Activated CD4-positive, alpha-beta T cell treated with anti-CD3 and anti-CD28 coated beads, Interleukin-2, amount 10 ng/mL, durations not matched to agents 7 days and 5 days (primary cell): Measurements from ENCODE around the gene PIMREG. TPM values are rescaled to one million over a fixed set of nuclear protein-coding genes. Genes with fewer than 3 reads are reported as not detected.

Experiments used
- CTCF ChIA-PET: fragments of 350-600 bp; sonication (Branson Sonifier 250); formaldehyde crosslinking; loops from one replicate; lab custom pipeline; 2021; ENCODE audit warnings: antibody characterized with exemption; lab: Charles Lee
- POLR2A ChIA-PET: fragments of 350-600 bp; sonication (Branson Sonifier 250); formaldehyde crosslinking; loops from one replicate; lab custom pipeline; 2021; ENCODE audit warnings: antibody characterized with exemption; lab: Charles Lee
- DNase-seq: peaks from one replicate; pipeline ENCODE4 v3.0.0-alpha.2; 2020
- H3K27ac Mint-ChIP-seq: one replicate; pipeline ENCODE4 v1.8.0; 2021; ENCODE audit warnings: mild to moderate bottlenecking, moderate library complexity, mixed read lengths
- H3K27me3 Mint-ChIP-seq: one replicate; pipeline ENCODE4 v1.8.0; 2021; ENCODE audit warnings: mixed read lengths
- H3K36me3 Mint-ChIP-seq: one replicate; pipeline ENCODE4 v1.8.0; 2021; ENCODE audit warnings: low read depth, mixed read lengths
- H3K4me1 Mint-ChIP-seq: one replicate; pipeline ENCODE4 v1.8.0; 2021; ENCODE audit warnings: mixed read lengths
- H3K4me3 Mint-ChIP-seq: one replicate; pipeline ENCODE4 v1.8.0; 2021; ENCODE audit warnings: mild to moderate bottlenecking, moderate library complexity, mixed read lengths
- H3K9me3 Mint-ChIP-seq: one replicate; pipeline ENCODE4 v1.8.0; 2021; ENCODE audit warnings: mixed read lengths
- total RNA-seq, 2 experiments: library from RNA; stranded (reverse); gene quantifications; one replicate each; pipeline ENCODE4 v1.2.3, GENCODE V29; 2021

PIMREG gene, protein sequence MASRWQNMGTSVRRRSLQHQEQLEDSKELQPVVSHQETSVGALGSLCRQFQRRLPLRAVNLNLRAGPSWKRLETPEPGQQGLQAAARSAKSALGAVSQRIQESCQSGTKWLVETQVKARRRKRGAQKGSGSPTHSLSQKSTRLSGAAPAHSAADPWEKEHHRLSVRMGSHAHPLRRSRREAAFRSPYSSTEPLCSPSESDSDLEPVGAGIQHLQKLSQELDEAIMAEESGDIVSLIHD
- 10 to 100 TPM; 16.4 to 22.0 TPM for total RNA-seq

- H3K27me3 Mint-ChIP-seq = peaks cover 28% of the 10 kb centered on the region
- peaks cover 2% of the 10 kb centered on the region for H3K9me3 Mint-ChIP-seq
- POLR2A ChIA-PET = no interaction called here
- peak within 1 kb of the TSS; percentile 86 for H3K27ac Mint-ChIP-seq
- H3K4me1 Mint-ChIP-seq = peaks cover 13% of the 10 kb centered on the region
- peak within 1 kb of the TSS; percentile 91 for H3K4me3 Mint-ChIP-seq
- DNase-seq = peak; percentile 94
- H3K36me3 Mint-ChIP-seq = peaks cover 5% of the 10 kb centered on the region
- CTCF ChIA-PET = interaction anchor here (1.2 kb wide), 1 partner anchor 10 kb away, joined by 3 read pairs; no protein-coding TSS in a partner anchor
These were observed at the start of gene PIMREG for GRCh38 chr17:6443692-6444570. Gene PIMREG (plus strand): TSS chr17:6444455. CDS start chr17:6445111, 656 bp downstream.

- H3K27me3 Mint-ChIP-seq = peaks cover 6% of the 10 kb centered on the region
- H3K4me1 Mint-ChIP-seq = no peaks in the 10 kb centered on the region
- POLR2A ChIA-PET = no interaction called here
- H3K9me3 Mint-ChIP-seq = no peaks in the 10 kb centered on the region
- CTCF ChIA-PET = no interaction called here
- DNase-seq = no peak
- no peak overlapping the region for H3K4me3 Mint-ChIP-seq
- H3K36me3 Mint-ChIP-seq = no peaks in the 10 kb centered on the region
- no peak overlapping the region for H3K27ac Mint-ChIP-seq
These were observed 45.3 kb upstream of the PIMREG start for GRCh38 chr17:6398955-6399354.

DNA sequence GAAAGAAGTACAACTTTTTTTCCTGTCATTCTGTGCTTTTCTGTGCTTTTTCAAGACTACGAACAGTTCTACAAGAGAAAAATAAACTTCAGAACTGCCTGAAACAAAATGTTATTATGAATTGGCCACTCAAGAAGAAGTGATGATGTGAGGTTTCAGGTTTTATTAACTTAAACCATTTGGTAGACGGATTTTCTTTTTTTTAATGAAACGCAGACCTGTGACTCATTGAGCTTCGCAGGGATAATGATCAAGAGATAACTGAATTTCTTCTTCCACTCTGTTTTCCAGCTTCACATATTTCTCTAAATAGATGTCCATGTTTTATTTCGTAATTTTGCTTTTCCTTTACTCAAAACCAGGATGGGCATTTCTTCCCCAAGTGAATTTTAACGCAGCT lies 42.0 kb upstream of the PIMREG start:
- Mint-ChIP-seq H3K27me3 (peaks cover 6% of the 10 kb centered on the region), H3K4me1 (no peaks in the 10 kb centered on the region), H3K9me3 (no peaks in the 10 kb centered on the region), H3K4me3 (no peak overlapping the region), H3K36me3 (no peaks in the 10 kb centered on the region), H3K27ac (no peak overlapping the region)
- no peak for DNase-seq
- ChIA-PET POLR2A (no interaction called here), CTCF (no interaction called here)

- ChIA-PET POLR2A (no interaction called here), CTCF (no interaction called here)
- DNase-seq = no peak
- Mint-ChIP-seq H3K27ac (no peak overlapping the region), H3K4me1 (no peaks in the 10 kb centered on the region), H3K9me3 (no peaks in the 10 kb centered on the region), H3K36me3 (no peaks in the 10 kb centered on the region), H3K27me3 (no peaks in the 10 kb centered on the region), H3K4me3 (no peak overlapping the region)
These were observed 36.0 kb upstream of the PIMREG start for GRCh38 chr17:6408276-6408675.

GRCh38 chr17:6408735-6409134 lies 35.5 kb upstream of the PIMREG start:
- no peak for DNase-seq
- Mint-ChIP-seq H3K36me3 (no peaks in the 10 kb centered on the region), H3K9me3 (no peaks in the 10 kb centered on the region), H3K27ac (no peak overlapping the region), H3K27me3 (no peaks in the 10 kb centered on the region), H3K4me1 (no peaks in the 10 kb centered on the region), H3K4me3 (no peak overlapping the region)
- ChIA-PET POLR2A (no interaction called here), CTCF (no interaction called here)

DNA sequence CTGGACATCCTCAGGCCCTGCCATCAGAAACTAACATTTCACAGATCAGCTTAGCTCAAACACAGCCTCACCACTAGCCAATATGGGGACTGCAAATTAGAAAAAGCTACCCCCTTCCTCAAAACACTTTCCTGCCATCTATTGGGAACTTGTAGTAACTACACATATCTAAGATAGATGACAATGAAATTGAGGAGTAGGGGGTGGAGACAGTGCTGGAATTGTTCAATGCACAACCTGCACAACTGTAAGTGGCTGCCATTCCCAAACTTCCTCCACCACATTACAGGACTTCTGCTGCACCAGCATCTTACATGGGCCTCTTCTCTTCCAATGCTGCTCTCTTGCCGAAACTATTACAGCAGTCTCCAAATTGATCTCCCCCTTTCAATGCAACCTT lies 31.2 kb upstream of the PIMREG start:
- H3K4me1 Mint-ChIP-seq = no peaks in the 10 kb centered on the region
- no peaks in the 10 kb centered on the region for H3K9me3 Mint-ChIP-seq
- no peak for DNase-seq
- no peak overlapping the region for H3K4me3 Mint-ChIP-seq
- no peak overlapping the region for H3K27ac Mint-ChIP-seq
- ChIA-PET POLR2A (no interaction called here), CTCF (interaction anchor here (1.1 kb wide), 1 partner anchor 826 kb away, joined by 3 read pairs; no protein-coding TSS in a partner anchor)
- H3K36me3 Mint-ChIP-seq = no peaks in the 10 kb centered on the region
- peaks cover 3% of the 10 kb centered on the region for H3K27me3 Mint-ChIP-seq

DNA sequence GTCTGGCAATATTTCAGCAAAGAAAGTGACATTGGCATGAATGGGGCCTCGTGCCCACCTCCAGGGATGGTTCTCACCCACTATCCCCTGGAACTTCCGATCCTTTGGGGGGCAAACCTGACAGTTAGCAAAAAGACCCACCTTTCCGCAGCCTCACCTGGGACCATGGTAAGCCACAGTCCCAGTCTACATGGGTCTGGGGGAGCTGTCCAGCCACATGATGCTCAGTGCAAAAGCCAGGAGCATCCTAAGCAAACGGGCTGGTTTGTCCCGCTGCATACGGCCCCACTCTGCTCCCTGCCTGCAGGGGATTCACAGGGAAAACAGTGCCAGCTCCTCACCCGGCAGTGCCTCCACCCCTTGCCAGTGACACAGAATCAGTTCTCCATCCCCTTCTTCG lies 28.6 kb upstream of the PIMREG start:
- ChIA-PET CTCF (no interaction called here), POLR2A (no interaction called here)
- Mint-ChIP-seq H3K27me3 (peaks cover 11% of the 10 kb centered on the region), H3K4me1 (no peaks in the 10 kb centered on the region), H3K36me3 (no peaks in the 10 kb centered on the region), H3K4me3 (no peak overlapping the region), H3K27ac (no peak overlapping the region), H3K9me3 (no peaks in the 10 kb centered on the region)
- DNase-seq = no peak

- peaks cover 5% of the 10 kb centered on the region for H3K4me1 Mint-ChIP-seq
- H3K9me3 Mint-ChIP-seq = no peaks in the 10 kb centered on the region
- POLR2A ChIA-PET = interaction anchor here (0.6 kb wide), 1 partner anchor 712 kb away, joined by 4 read pairs; no protein-coding TSS in a partner anchor
- CTCF ChIA-PET = no interaction called here
- no peak for DNase-seq
- peaks cover 39% of the 10 kb centered on the region for H3K27me3 Mint-ChIP-seq
- no peak overlapping the region for H3K4me3 Mint-ChIP-seq
- H3K27ac Mint-ChIP-seq = no peak overlapping the region
- H3K36me3 Mint-ChIP-seq = no peaks in the 10 kb centered on the region
These were observed 24.0 kb upstream of the PIMREG start for GRCh38 chr17:6420173-6420641.

DNA sequence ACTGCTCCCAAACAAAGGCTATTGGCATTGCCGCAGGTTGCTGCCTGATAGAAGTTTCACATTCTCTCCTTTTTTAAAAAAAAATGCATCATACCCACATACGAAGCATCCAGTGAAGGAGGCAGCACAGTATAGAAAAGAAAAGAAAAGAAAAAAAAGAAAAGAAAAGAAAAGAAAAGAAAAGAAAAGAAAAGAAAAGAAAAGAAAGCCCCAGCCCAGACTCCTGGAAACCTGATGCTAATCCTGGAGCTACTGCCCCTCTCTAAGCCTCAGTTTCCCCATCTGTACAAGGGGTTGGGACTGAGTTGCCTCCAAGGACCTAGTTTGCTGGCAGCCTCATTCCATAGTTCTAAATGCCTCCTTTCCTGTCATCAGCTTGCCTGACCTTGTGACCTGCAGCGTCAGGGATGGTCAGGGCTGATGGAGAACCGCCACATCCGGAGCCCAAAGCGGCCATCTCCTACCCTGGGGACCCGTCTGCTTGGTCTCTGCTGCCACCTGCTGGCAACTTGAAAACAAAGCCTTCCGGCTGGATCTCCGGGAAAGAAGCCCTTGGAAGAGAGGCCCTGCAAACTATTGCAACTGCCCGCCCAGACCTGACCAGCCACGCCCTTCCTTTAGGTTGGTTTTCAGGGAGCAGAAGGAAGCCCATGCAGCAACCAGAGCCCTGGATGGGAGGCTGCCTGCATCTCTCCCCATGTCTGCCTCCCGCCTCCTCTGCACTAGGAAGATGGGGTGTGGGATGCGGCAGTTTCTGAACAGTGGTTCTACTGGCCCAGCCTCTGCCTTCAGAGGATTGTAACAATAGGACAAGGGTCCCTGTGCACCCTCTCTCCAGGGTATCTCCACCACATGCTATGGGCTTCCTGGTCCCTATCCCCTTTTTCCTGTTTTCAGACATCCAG lies 22.3 kb upstream of the PIMREG start:
- ChIA-PET CTCF (no interaction called here), POLR2A (interaction anchor here (0.5 kb wide), 1 partner anchor 646 kb away, joined by 8 read pairs; no protein-coding TSS in a partner anchor)
- DNase-seq = peak; percentile 77
- peaks cover 45% of the 10 kb centered on the region for H3K27me3 Mint-ChIP-seq
- H3K27ac Mint-ChIP-seq = no peak overlapping the region
- H3K4me1 Mint-ChIP-seq = peaks cover 7% of the 10 kb centered on the region
- H3K4me3 Mint-ChIP-seq = no peak overlapping the region
- H3K36me3 Mint-ChIP-seq = no peaks in the 10 kb centered on the region
- H3K9me3 Mint-ChIP-seq = no peaks in the 10 kb centered on the region

DNA sequence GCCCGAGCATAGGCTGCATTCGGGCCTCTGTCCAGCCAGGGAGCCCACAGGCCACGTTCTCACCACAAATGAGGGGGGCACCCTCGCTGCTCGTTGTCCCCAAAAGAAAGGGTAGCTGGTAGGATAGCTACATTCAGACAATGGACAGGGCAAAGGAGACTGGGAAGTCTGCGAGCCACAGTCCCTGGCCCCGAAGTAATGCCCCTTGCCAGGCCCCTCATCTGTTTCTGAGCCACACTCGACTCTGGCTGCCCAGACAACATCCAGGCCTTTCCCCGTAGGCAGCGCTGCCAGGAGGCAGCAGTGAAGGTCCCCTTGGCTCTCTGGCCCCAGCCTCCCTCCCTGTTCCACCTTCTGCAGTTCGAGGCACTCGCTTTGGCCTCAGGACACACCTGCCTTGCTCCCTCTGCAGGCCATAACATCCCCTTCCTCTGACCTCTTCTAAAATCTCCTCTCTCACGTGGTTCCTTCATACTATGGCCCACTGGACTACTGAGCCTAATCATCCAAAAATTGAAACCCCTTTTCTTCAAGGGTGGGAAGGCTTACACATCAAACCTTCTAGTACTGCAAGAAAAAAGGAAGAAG lies 21.5 kb upstream of the PIMREG start:
- peaks cover 15% of the 10 kb centered on the region for H3K4me1 Mint-ChIP-seq
- H3K9me3 Mint-ChIP-seq = no peaks in the 10 kb centered on the region
- CTCF ChIA-PET = no interaction called here
- no peak overlapping the region for H3K4me3 Mint-ChIP-seq
- POLR2A ChIA-PET = interaction anchor here (0.6 kb wide), 1 partner anchor 12 kb away, joined by 3 read pairs; no protein-coding TSS in a partner anchor
- H3K27ac Mint-ChIP-seq = no peak overlapping the region
- DNase-seq = no peak
- peaks cover 48% of the 10 kb centered on the region for H3K27me3 Mint-ChIP-seq
- no peaks in the 10 kb centered on the region for H3K36me3 Mint-ChIP-seq

DNA sequence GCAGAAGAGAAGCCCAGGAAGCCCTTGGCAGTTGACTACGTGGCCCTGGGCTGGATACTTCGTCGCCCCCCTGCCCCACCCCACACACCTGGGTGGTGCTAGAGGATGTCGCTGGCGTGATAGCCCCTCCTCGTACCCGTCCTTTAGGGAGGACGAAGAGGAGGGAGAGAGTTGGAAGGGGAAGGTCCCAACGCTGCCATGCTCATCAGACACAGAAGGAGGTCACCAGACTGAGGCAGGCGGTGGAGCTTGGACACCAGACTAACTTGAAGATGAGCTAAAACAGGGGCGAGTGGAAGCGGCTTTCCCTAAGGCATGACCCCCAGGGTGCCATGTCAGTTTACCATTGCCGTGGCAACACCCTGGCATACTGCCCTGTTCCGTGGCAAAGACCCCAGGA lies 20.3 kb upstream of the PIMREG start:
- H3K36me3 Mint-ChIP-seq = no peaks in the 10 kb centered on the region
- DNase-seq = no peak
- peaks cover 23% of the 10 kb centered on the region for H3K4me1 Mint-ChIP-seq
- H3K4me3 Mint-ChIP-seq = no peak overlapping the region
- H3K27me3 Mint-ChIP-seq = peaks cover 48% of the 10 kb centered on the region
- ChIA-PET CTCF (interaction anchor here (0.6 to 1.6 kb wide), 2 partner anchors 495 to 839 kb away, joined by 3 to 4 read pairs; partner anchors contain the start of gene NLRP1), POLR2A (no interaction called here)
- no peaks in the 10 kb centered on the region for H3K9me3 Mint-ChIP-seq
- H3K27ac Mint-ChIP-seq = no peak overlapping the region

- POLR2A ChIA-PET = interaction anchor here (0.7 kb wide), 1 partner anchor 27 kb away, joined by 4 read pairs; no protein-coding TSS in a partner anchor
- peaks cover 49% of the 10 kb centered on the region for H3K27me3 Mint-ChIP-seq
These were observed 18.8 kb upstream of the PIMREG start for GRCh38 chr17:6425407-6425806.

More at GRCh38 chr17:6425407-6425806, 18.8 kb upstream of the PIMREG start:
- Mint-ChIP-seq H3K9me3 (peaks cover 4% of the 10 kb centered on the region), H3K36me3 (peaks cover 4% of the 10 kb centered on the region), H3K4me1 (peaks cover 23% of the 10 kb centered on the region), H3K4me3 (no peak overlapping the region), H3K27ac (no peak overlapping the region)
- DNase-seq = no peak
- CTCF ChIA-PET = interaction anchor here (1.6 kb wide), 1 partner anchor 841 kb away, joined by 4 read pairs; the partner anchor contains the start of gene NLRP1
